ENCODE measurements around the gene WIPF1. TPM values are rescaled to one million over a fixed set of nuclear protein-coding genes. Genes with fewer than 3 reads are reported as not detected.

WIPF1 gene
- polyA plus RNA-seq, 1 of the 3 experiments (the other 2 are of a cell fraction) = 56.7 TPM

- Histone ChIP-seq H3K4me3 (ENCODE audit: low read depth in 2 of 2, low read length in 1 of 2) (no peak overlapping the region), H3K9me3 (no peaks in the 10 kb centered on the region), H3F3A (replicated peaks; ENCODE audit: insufficient read depth) (peaks cover 21% of the 10 kb centered on the region), H3K27me3 (ENCODE audit: insufficient read depth) (no peaks in the 10 kb centered on the region), H3K79me2 (ENCODE audit: insufficient read depth) (peaks cover 67% of the 10 kb centered on the region), H3K9ac (no peak overlapping the region), H3K36me3 (replicated peaks in 1 of 2; ENCODE audit: control insufficient read depth in 1 of 2, insufficient read depth in 2 of 2, low read length in 1 of 2) (peaks cover 7 to 17% of the 10 kb centered on the region in 2 experiments), H2AFZ (ENCODE audit: low read depth) (no peak overlapping the region), H3K4me1 (ENCODE audit: control insufficient read depth in 1 of 2, insufficient read depth in 2 of 2, low read depth in 1 of 2, low read length in 1 of 2) (peaks cover 12 to 26% of the 10 kb centered on the region in 2 experiments; a peak in 3 of 4 replicates), H3K27ac (ENCODE audit: low read depth in 2 of 2, low read length in 1 of 2) (peak overlapping the region; percentile 79 to 88; a peak in 3 of 4 replicates), H3K4me2 (no peak overlapping the region; the same call in 1 of the 2 replicates), H4K20me1 (ENCODE audit: insufficient read depth) (no peaks in the 10 kb centered on the region), H3K9me2 (no peaks in the 10 kb centered on the region)
- TF ChIP-seq RXRA (IDR thresholded peaks at IDR 0.05; ENCODE audit: borderline replicate concordance, low read depth) = no peak
- TF ChIP-seq RCOR1 (IDR thresholded peaks at IDR 0.05; ENCODE audit: low read length) = no peak
- TF ChIP-seq SMC3 (IDR thresholded peaks at IDR 0.05; ENCODE audit: low read depth, low read length) = no peak
- no peak for TF ChIP-seq SIN3A (IDR thresholded peaks at IDR 0.05; ENCODE audit: borderline replicate concordance, low read depth, low read length)
- TF ChIP-seq YY1 (IDR thresholded peaks at IDR 0.05; ENCODE audit: low read depth) = no peak
- TF ChIP-seq CTCF (IDR thresholded peaks at IDR 0.05) = no peak
- TF ChIP-seq FOXM1 (IDR thresholded peaks at IDR 0.05; ENCODE audit: low read depth) = no peak
- TF ChIP-seq USF2 (IDR thresholded peaks at IDR 0.05; ENCODE audit: borderline replicate concordance, low read depth, low read length) = no peak
- TF ChIP-seq MEF2A (IDR thresholded peaks at IDR 0.05; ENCODE audit: borderline replicate concordance, low read depth) = no peak
- no peak for TF ChIP-seq NRF1 (IDR thresholded peaks at IDR 0.05; ENCODE audit: low read depth, low read length)
- no peak for TF ChIP-seq TEAD4 (IDR thresholded peaks at IDR 0.05; ENCODE audit: borderline replicate concordance, insufficient read depth)
- TF ChIP-seq POLR2AphosphoS5 (IDR thresholded peaks at IDR 0.05; ENCODE audit: low read depth, low read length) = no peak
- no peak for TF ChIP-seq REST (IDR thresholded peaks at IDR 0.05; ENCODE audit: low read depth, low read length)
- no peak for TF ChIP-seq RFX5 (IDR thresholded peaks at IDR 0.05; ENCODE audit: low read length)
- no peak for TF ChIP-seq CHD2 (IDR thresholded peaks at IDR 0.05; ENCODE audit: low read length, partially characterized antibody)
- TF ChIP-seq TCF12 (IDR thresholded peaks at IDR 0.05) = no peak
- TF ChIP-seq MXI1 (IDR thresholded peaks at IDR 0.05; ENCODE audit: low read depth, low read length) = no peak
- POLR2A ChIA-PET = no interaction called here
- CTCF ChIA-PET = interaction anchor here (1.0 kb wide), 1 partner anchor 52 kb away, joined by 3 read pairs; no protein-coding TSS in a partner anchor
- no peak for DNase-seq
- 96% methylated on average over 3 of the region's 3 CpGs for WGBS (ENCODE audit: low lambda C conversion rate)
These were observed 32.5 kb upstream of the WIPF1 start for GRCh38 chr2:174630107-174630506.
